Ovary (tissue), 3 donors: Measurements from ENCODE around the gene MAP2K6.

Experiments used
- CTCF ChIP-seq, 3 donors: fragments of 450-650 bp in 2 of 3; fragments of 200-600 bp in 1 of 3; IDR thresholded peaks; one replicate each; pipeline versions ENCODE4 v1.5.1 to v1.8.0; 2016 to 2022; ENCODE audit warnings: antibody characterized with exemption in 3 of 3, mild to moderate bottlenecking in 1 of 3
- EP300 ChIP-seq: sonication (generic); formaldehyde crosslinking; IDR thresholded peaks from one replicate; pipeline ENCODE4 v1.6.1; 2017; ENCODE audit warnings: antibody characterized with exemption
- POLR2A ChIP-seq: fragments of 450-650 bp; IDR thresholded peaks from one replicate; pipeline ENCODE4 v1.6.1; 2017; ENCODE audit warnings: antibody characterized with exemption, mild to moderate bottlenecking, moderate library complexity
- donor health status: DM: no; HTN: no; CAD: no.

DNA sequence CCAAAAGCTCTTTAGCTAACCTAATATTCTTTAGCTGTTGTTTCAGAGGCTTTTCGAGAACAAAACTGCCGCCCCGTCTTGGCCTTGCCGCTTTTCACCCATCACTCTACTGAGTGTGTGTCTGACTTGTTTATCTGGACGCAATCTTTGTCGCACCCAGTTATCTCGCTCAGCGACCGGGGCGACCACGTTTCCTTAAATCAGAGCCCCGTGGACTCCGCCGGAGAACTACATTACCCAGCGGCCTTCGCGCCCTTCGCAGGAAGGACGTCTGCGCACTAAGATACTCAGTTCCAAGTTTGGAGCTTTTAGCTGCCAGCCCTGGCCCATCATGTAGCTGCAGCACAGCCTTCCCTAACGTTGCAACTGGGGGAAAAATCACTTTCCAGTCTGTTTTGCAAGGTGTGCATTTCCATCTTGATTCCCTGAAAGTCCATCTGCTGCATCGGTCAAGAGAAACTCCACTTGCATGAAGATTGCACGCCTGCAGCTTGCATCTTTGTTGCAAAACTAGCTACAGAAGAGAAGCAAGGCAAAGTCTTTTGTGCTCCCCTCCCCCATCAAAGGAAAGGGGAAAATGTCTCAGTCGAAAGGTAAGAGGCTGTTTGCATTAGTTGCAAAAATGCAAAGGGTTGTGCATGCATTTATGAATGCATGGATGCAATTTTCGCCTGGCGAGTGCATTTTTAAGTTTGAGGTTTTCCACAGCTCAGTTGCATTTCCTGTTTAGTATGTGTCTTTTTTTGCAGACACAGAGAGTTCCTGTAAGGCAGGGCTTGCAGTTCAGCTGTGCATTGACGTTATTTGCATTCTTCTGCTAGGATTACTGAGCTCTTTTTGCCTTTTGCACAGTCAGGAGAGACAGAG is at the start of gene MAP2K6:
- TF ChIP-seq CTCF (IDR thresholded peaks at IDR 0.05) (no peak), POLR2A (no peak), EP300 (no peak)
